ENCODE data around the gene LRRC37A. TPM values are rescaled to one million over a fixed set of nuclear protein-coding genes. Genes with fewer than 3 reads are reported as not detected.
"Not testable (repeated sequence)": the region's sequence is repeated elsewhere in the genome, so short reads cannot be mapped to it uniquely, and the experiment has no call there.

Gene LRRC37A
- total RNA-seq, 1 donor from 2014 or later, result 12.3 TPM

GRCh38 chr17:46290906-46291546 lies 3.9 kb upstream of the LRRC37A start:
- H3K36me3 Mint-ChIP-seq (ENCODE audit: low read depth); CTCF ChIA-PET; intact Hi-C loops (cut with micrococcal nuclease); POLR2A ChIA-PET; H3K9me3 Mint-ChIP-seq; DNase-seq; H3K27me3 Mint-ChIP-seq: not testable (repeated sequence)
- Mint-ChIP-seq H3K27ac (peak overlapping the region; percentile 94), H3K4me3 (peak overlapping the region; percentile 52), H3K4me1 (peaks cover 32% of the 10 kb centered on the region)
- peak; percentile 94 for ATAC-seq (ENCODE audit: low read depth)

- Mint-ChIP-seq H3K4me3 (peak overlapping the region; percentile 52), H3K4me1 (peaks cover 31% of the 10 kb centered on the region), H3K27ac (peak overlapping the region; percentile 94)
- H3K27me3 Mint-ChIP-seq; POLR2A ChIA-PET; CTCF ChIA-PET; intact Hi-C loops (cut with micrococcal nuclease); DNase-seq; ATAC-seq (ENCODE audit: low read depth); H3K36me3 Mint-ChIP-seq (ENCODE audit: low read depth); H3K9me3 Mint-ChIP-seq: not testable (repeated sequence)
Measured at GRCh38 chr17:46291618-46292017, 3.3 kb upstream of the LRRC37A start.

- H3K4me1 Mint-ChIP-seq; CTCF ChIA-PET; H3K4me3 Mint-ChIP-seq; H3K27ac Mint-ChIP-seq; H3K27me3 Mint-ChIP-seq; H3K36me3 Mint-ChIP-seq (ENCODE audit: low read depth); H3K9me3 Mint-ChIP-seq; POLR2A ChIA-PET; DNase-seq; intact Hi-C loops (cut with micrococcal nuclease): not testable (repeated sequence)
- ATAC-seq (ENCODE audit: low read depth), result peak; percentile 58
Measured at GRCh38 chr17:46341220-46341619, 46.3 kb downstream of the LRRC37A start.

- CTCF ChIA-PET; H3K27ac Mint-ChIP-seq; H3K27me3 Mint-ChIP-seq; intact Hi-C loops (cut with micrococcal nuclease); POLR2A ChIA-PET; DNase-seq; H3K4me1 Mint-ChIP-seq; H3K9me3 Mint-ChIP-seq; H3K4me3 Mint-ChIP-seq; H3K36me3 Mint-ChIP-seq (ENCODE audit: low read depth); ATAC-seq (ENCODE audit: low read depth): not testable (repeated sequence)
Measured at GRCh38 chr17:46342131-46342530, 47.2 kb downstream of the LRRC37A start.

GRCh38 chr17:46348345-46348744 lies 53.4 kb downstream of the LRRC37A start:
- H3K4me3 Mint-ChIP-seq; POLR2A ChIA-PET; CTCF ChIA-PET; H3K36me3 Mint-ChIP-seq (ENCODE audit: low read depth); DNase-seq; H3K27me3 Mint-ChIP-seq; H3K27ac Mint-ChIP-seq; H3K4me1 Mint-ChIP-seq; intact Hi-C loops (cut with micrococcal nuclease); H3K9me3 Mint-ChIP-seq: not testable (repeated sequence)
- ATAC-seq (ENCODE audit: low read depth), result peak; percentile 96

- H3K27ac Mint-ChIP-seq; intact Hi-C loops (cut with micrococcal nuclease); DNase-seq; POLR2A ChIA-PET; H3K4me1 Mint-ChIP-seq; H3K4me3 Mint-ChIP-seq; H3K27me3 Mint-ChIP-seq; H3K9me3 Mint-ChIP-seq; CTCF ChIA-PET; H3K36me3 Mint-ChIP-seq (ENCODE audit: low read depth); ATAC-seq (ENCODE audit: low read depth): not testable (repeated sequence)
Measured at GRCh38 chr17:46349060-46349459, 54.1 kb downstream of the LRRC37A start.

- H3K27me3 Mint-ChIP-seq; H3K36me3 Mint-ChIP-seq (ENCODE audit: low read depth); H3K4me1 Mint-ChIP-seq; H3K27ac Mint-ChIP-seq; ATAC-seq (ENCODE audit: low read depth); intact Hi-C loops (cut with micrococcal nuclease); DNase-seq; H3K9me3 Mint-ChIP-seq; H3K4me3 Mint-ChIP-seq; POLR2A ChIA-PET; CTCF ChIA-PET: not testable (repeated sequence)
Measured at GRCh38 chr17:46353856-46354255, 58.9 kb downstream of the LRRC37A start.

GRCh38 chr17:46361145-46361735 lies 66.3 kb downstream of the LRRC37A start:
- intact Hi-C loops (cut with micrococcal nuclease); CTCF ChIA-PET; H3K4me1 Mint-ChIP-seq; H3K27ac Mint-ChIP-seq; H3K36me3 Mint-ChIP-seq (ENCODE audit: low read depth); H3K9me3 Mint-ChIP-seq; H3K4me3 Mint-ChIP-seq; H3K27me3 Mint-ChIP-seq; POLR2A ChIA-PET; DNase-seq: not testable (repeated sequence)
- ATAC-seq (ENCODE audit: low read depth), result peak; percentile 35

- POLR2A ChIA-PET; H3K27me3 Mint-ChIP-seq; intact Hi-C loops (cut with micrococcal nuclease); CTCF ChIA-PET; H3K9me3 Mint-ChIP-seq; H3K27ac Mint-ChIP-seq; H3K36me3 Mint-ChIP-seq (ENCODE audit: low read depth); H3K4me1 Mint-ChIP-seq; H3K4me3 Mint-ChIP-seq: not testable (repeated sequence)
- ATAC-seq (ENCODE audit: low read depth) (peak; percentile 97), DNase-seq (peak; percentile 61)
Measured at GRCh38 chr17:46361755-46362154, 66.8 kb downstream of the LRRC37A start, which contains the start of gene ARL17B. TSS of gene ARL17B (minus strand) at chr17:46361766. CDS start at chr17:46358397, 3,369 bp downstream.

- DNase-seq; H3K4me1 Mint-ChIP-seq; H3K36me3 Mint-ChIP-seq (ENCODE audit: low read depth); H3K9me3 Mint-ChIP-seq; H3K27me3 Mint-ChIP-seq; intact Hi-C loops (cut with micrococcal nuclease); ATAC-seq (ENCODE audit: low read depth); H3K27ac Mint-ChIP-seq; H3K4me3 Mint-ChIP-seq; CTCF ChIA-PET; POLR2A ChIA-PET: not testable (repeated sequence)
Measured at GRCh38 chr17:46367520-46367919, 72.6 kb downstream of the LRRC37A start.

GRCh38 chr17:46372236-46373229 lies 77.6 kb downstream of the LRRC37A start:
- DNase-seq; H3K27ac Mint-ChIP-seq; H3K27me3 Mint-ChIP-seq; H3K36me3 Mint-ChIP-seq (ENCODE audit: low read depth); H3K9me3 Mint-ChIP-seq; POLR2A ChIA-PET; H3K4me3 Mint-ChIP-seq; CTCF ChIA-PET; intact Hi-C loops (cut with micrococcal nuclease); H3K4me1 Mint-ChIP-seq: not testable (repeated sequence)
- peak; percentile 80 for ATAC-seq (ENCODE audit: low read depth)

GRCh38 chr17:46373418-46373817 lies 78.5 kb downstream of the LRRC37A start:
- H3K27me3 Mint-ChIP-seq; H3K36me3 Mint-ChIP-seq (ENCODE audit: low read depth); H3K9me3 Mint-ChIP-seq; H3K4me1 Mint-ChIP-seq; intact Hi-C loops (cut with micrococcal nuclease); H3K4me3 Mint-ChIP-seq; CTCF ChIA-PET; H3K27ac Mint-ChIP-seq; POLR2A ChIA-PET; DNase-seq: not testable (repeated sequence)
- ATAC-seq (ENCODE audit: low read depth), result peak; percentile 79
